GM12801 (cell line): Measurements from ENCODE around the gene ERC1.

Experiments used
- CTCF ChIP-seq: IDR thresholded peaks from one replicate; pipeline ENCODE4 v1.5.1; 2011; ENCODE audit warnings: control low read depth; ENCODE audit not compliant: insufficient read length; ENCODE audit errors: extremely low read depth

Gene ERC1

GRCh38 chr12:1184402-1184801 lies 193.4 kb downstream of the ERC1 start:
- no peak for TF ChIP-seq CTCF

GRCh38 chr12:1185460-1186182 lies 194.6 kb downstream of the ERC1 start:
- TF ChIP-seq CTCF = no peak

- no peak for TF ChIP-seq CTCF
Observed at GRCh38 chr12:1186298-1186697, 195.3 kb downstream of the ERC1 start.

- no peak for TF ChIP-seq CTCF
Observed at GRCh38 chr12:1188016-1188415, 197.0 kb downstream of the ERC1 start.

GRCh38 chr12:1189163-1189562 lies 198.1 kb downstream of the ERC1 start:
- no peak for TF ChIP-seq CTCF

- TF ChIP-seq CTCF = no peak
Observed at GRCh38 chr12:1195513-1195912, 204.5 kb downstream of the ERC1 start.

- no peak for TF ChIP-seq CTCF
Observed at GRCh38 chr12:1197264-1198018, 206.4 kb downstream of the ERC1 start.
